ENCODE results near the gene GIT2.

GRCh38 chr12:109923038-109923437 lies 73.1 kb downstream of the GIT2 start:
- TF ChIP-seq SMAD4 (CRISPR knock-in tag; IDR thresholded peaks at IDR 0.05) (no peak), E2F1 (CRISPR knock-in tag; IDR thresholded peaks at IDR 0.05) (no peak), CTCF (IDR thresholded peaks at IDR 0.05) (no peak), ATF2 (CRISPR knock-in tag; IDR thresholded peaks at IDR 0.05; ENCODE audit: borderline replicate concordance, low read depth) (no peak), USF2 (CRISPR knock-in tag; IDR thresholded peaks at IDR 0.05) (no peak), CREB1 (CRISPR knock-in tag; IDR thresholded peaks at IDR 0.05) (no peak), NFE2L1 (CRISPR knock-in tag; IDR thresholded peaks at IDR 0.05) (no peak), FOXP4 (CRISPR knock-in tag; IDR thresholded peaks at IDR 0.05) (no peak)

Measured in WTC11 (cell line).